ENCODE results near the gene OSBPL7. TPM values are rescaled to one million over a fixed set of nuclear protein-coding genes. Genes with fewer than 3 reads are reported as not detected.
A peak's percentile ranks its signal among the peaks of the same experiment; 100 is the strongest.

OSBPL7 gene
- total RNA-seq, 2 experiments from 2014 or later = 14.7 to 15.6 TPM

GRCh38 chr17:47856830-47857229 is 35.2 kb upstream of the OSBPL7 start:
- DNase-seq = no peak
- Mint-ChIP-seq H3K36me3 (no peaks in the 10 kb centered on the region), H3K4me1 (ENCODE audit: low read depth) (peaks cover 8% of the 10 kb centered on the region), H3K4me3 (no peak overlapping the region), H3K9me3 (no peaks in the 10 kb centered on the region), H3K27me3 (peaks cover 35% of the 10 kb centered on the region), H3K27ac (no peak overlapping the region)
- ChIA-PET CTCF (interaction anchor here (0.8 to 10.0 kb wide), 2 partner anchors 13 to 33 kb away, joined by 3 to 99 read pairs; partner anchors contain the start of gene SCRN2), POLR2A (no interaction called here)
- intact Hi-C loops (cut with micrococcal nuclease) = no loop called here

DNA sequence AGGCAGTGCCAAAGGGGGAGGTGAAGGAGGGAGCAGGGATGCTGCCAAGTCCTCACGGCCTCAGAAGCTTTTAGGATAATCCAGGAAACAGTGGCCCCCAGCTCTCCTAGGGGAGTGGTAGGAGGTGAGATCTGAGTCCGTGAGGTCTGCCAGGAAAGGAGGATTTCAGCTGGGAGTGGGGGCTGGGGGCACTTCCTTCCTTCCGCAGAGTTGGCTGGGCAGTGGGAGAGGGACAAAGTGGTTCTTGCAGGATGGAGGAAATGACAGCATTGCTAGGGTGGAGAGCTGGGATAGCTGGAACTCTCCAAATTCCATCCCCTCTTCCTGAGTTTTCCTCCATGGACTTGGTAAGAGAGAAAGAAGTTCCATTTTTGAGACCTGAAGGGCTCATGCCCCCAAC is 34.1 kb upstream of the OSBPL7 start:
- POLR2A ChIA-PET = no interaction called here
- peaks cover 37% of the 10 kb centered on the region for H3K27me3 Mint-ChIP-seq
- peaks cover 10% of the 10 kb centered on the region for H3K4me1 Mint-ChIP-seq (ENCODE audit: low read depth)
- no peak overlapping the region for H3K4me3 Mint-ChIP-seq
- no peak overlapping the region for H3K27ac Mint-ChIP-seq
- no peaks in the 10 kb centered on the region for H3K36me3 Mint-ChIP-seq
- H3K9me3 Mint-ChIP-seq = no peaks in the 10 kb centered on the region
- intact Hi-C loops (cut with micrococcal nuclease) = no loop called here
- DNase-seq = no peak
- CTCF ChIA-PET = interaction anchor here (0.6 to 10.0 kb wide), 3 partner anchors 12 to 34 kb away, joined by 3 to 99 read pairs (median 5); partner anchors contain the start of gene SCRN2

DNA sequence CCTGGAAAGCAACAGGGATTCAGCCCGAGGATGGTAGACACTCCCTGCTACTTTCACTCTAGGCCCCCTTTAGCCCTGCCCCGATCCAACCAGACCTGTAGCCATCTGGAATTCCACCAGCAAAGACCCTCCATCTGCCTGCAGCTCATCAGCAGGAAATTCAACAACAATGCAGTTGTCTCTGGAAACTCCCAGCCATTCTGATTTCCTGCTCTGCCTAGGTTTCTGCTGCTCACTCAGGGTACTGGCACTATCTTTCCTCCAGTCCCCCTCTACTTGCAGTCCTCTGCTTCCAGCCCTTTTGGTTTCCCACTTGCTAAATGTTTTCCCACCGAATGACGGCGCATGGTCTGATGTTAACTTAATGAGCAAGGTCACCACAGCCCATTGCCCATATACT is 32.0 kb upstream of the OSBPL7 start:
- Mint-ChIP-seq H3K4me3 (no peak overlapping the region), H3K27ac (no peak overlapping the region), H3K36me3 (no peaks in the 10 kb centered on the region), H3K27me3 (peaks cover 53% of the 10 kb centered on the region), H3K4me1 (ENCODE audit: low read depth) (peaks cover 16% of the 10 kb centered on the region), H3K9me3 (no peaks in the 10 kb centered on the region)
- CTCF ChIA-PET = interaction anchor here (1.1 to 10.0 kb wide), 2 partner anchors 9 to 37 kb away, joined by 4 to 99 read pairs; partner anchors contain the start of gene SCRN2
- POLR2A ChIA-PET = no interaction called here
- intact Hi-C loops (cut with micrococcal nuclease) = no loop called here
- DNase-seq = no peak

DNA sequence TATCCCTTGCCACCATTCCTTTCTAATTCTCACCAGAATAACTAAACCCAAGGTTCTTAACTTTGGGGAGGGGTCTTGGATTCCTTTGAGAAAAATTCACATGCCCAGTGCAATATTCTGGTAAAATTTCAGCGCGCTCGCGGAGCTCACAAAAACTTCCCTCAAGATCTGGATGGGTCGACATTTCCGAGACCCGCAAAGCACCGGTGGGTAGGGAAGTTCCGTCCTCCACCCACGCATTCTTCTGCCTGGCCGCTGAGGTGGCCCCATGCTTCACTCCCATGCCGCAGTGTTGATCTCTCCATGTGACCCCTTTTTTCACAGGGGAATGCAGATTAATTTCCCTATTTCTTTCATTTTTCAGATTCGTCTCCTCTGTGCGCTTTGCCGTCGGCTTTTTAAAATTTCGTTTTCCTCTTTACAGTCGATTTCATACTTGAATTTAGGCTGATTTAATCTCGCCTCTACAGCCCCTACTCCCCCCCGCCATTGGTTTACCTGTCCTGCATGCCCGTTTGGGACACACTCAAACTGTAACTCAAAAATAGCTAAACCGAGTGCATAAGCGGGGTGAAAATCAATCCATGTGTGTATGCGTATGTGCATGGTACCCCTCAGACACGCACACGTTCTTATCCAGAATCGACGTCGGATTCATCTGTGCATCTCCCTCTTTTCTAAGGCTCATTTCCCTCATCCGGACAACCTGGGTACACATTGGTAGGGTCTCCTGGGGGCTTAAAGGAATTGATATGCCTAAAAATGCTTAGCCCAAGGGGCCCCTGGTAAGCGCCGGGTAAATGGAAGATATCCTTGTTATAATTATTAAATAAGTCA is 30.7 kb upstream of the OSBPL7 start:
- POLR2A ChIA-PET = no interaction called here
- no peak for DNase-seq
- peaks cover 17% of the 10 kb centered on the region for H3K4me1 Mint-ChIP-seq (ENCODE audit: low read depth)
- no peak overlapping the region for H3K4me3 Mint-ChIP-seq
- peaks cover 59% of the 10 kb centered on the region for H3K27me3 Mint-ChIP-seq
- H3K9me3 Mint-ChIP-seq = no peaks in the 10 kb centered on the region
- no peaks in the 10 kb centered on the region for H3K36me3 Mint-ChIP-seq
- CTCF ChIA-PET = interaction anchor here (1.1 to 18.4 kb wide), 3 partner anchors 8 to 38 kb away, joined by 4 to 672 read pairs (median 99); partner anchors contain the start of genes SCRN2 and SP2
- H3K27ac Mint-ChIP-seq = peak overlapping the region; percentile 16
- intact Hi-C loops (cut with micrococcal nuclease) = no loop called here

DNA sequence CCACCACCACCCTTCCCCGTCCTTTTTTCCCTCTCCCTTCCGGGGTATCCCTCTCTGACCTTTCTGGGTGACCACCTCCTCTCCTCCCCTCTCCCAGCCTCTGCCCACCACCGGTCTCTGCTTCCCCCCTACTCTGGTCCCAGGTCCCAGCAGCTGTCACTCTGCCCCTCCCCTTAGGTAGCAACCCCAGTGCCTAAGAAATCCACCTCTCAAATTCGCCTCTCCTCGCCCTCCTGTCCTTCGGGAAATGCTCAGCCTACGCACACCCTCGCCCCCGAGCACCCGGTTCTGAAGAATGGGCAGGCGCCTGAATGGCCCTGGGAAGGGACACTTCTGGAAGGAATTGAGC is 30.1 kb upstream of the OSBPL7 start:
- POLR2A ChIA-PET = no interaction called here
- H3K4me1 Mint-ChIP-seq (ENCODE audit: low read depth) = peaks cover 23% of the 10 kb centered on the region
- H3K4me3 Mint-ChIP-seq = no peak overlapping the region
- H3K36me3 Mint-ChIP-seq = no peaks in the 10 kb centered on the region
- no peak for DNase-seq
- CTCF ChIA-PET = interaction anchor here (10.0 to 18.4 kb wide), 2 partner anchors 8 to 37 kb away, joined by 99 to 672 read pairs; partner anchors contain the start of genes SCRN2 and SP2
- intact Hi-C loops (cut with micrococcal nuclease) = no loop called here
- H3K27ac Mint-ChIP-seq = no peak overlapping the region
- no peaks in the 10 kb centered on the region for H3K9me3 Mint-ChIP-seq
- H3K27me3 Mint-ChIP-seq = peaks cover 64% of the 10 kb centered on the region

GRCh38 chr17:47850692-47851573 is 29.3 kb upstream of the OSBPL7 start, which contains the start of gene SP6:
Gene SP6 (minus strand): TSS chr17:47851163. CDS start chr17:47848429, 2,734 bp downstream.
- Mint-ChIP-seq H3K4me1 (ENCODE audit: low read depth) (peaks cover 23% of the 10 kb centered on the region), H3K36me3 (no peaks in the 10 kb centered on the region), H3K4me3 (peak within 1 kb of the TSS; percentile 3), H3K27ac (no peak within 1 kb of the TSS), H3K27me3 (peaks cover 71% of the 10 kb centered on the region), H3K9me3 (no peaks in the 10 kb centered on the region)
- ChIA-PET CTCF (interaction anchor here (0.8 to 18.4 kb wide), 5 partner anchors 7 to 99 kb away, joined by 3 to 672 read pairs (median 3); partner anchors contain the start of genes SCRN2 and SP2), POLR2A (interaction anchor here (1.0 kb wide), 1 partner anchor 45 kb away, joined by 3 read pairs; the partner anchor contains the start of gene SP2)
- intact Hi-C loops (cut with micrococcal nuclease) = no loop called here
- DNase-seq = peak; percentile 80

GRCh38 chr17:47850373-47850691 is 28.7 kb upstream of the OSBPL7 start:
- H3K27ac Mint-ChIP-seq = no peak overlapping the region
- ChIA-PET CTCF (interaction anchor here (0.8 to 18.4 kb wide), 5 partner anchors 6 to 100 kb away, joined by 3 to 672 read pairs (median 3); partner anchors contain the start of genes SCRN2 and SP2), POLR2A (interaction anchor here (1.0 kb wide), 1 partner anchor 45 kb away, joined by 3 read pairs; the partner anchor contains the start of gene SP2)
- H3K36me3 Mint-ChIP-seq = no peaks in the 10 kb centered on the region
- peaks cover 74% of the 10 kb centered on the region for H3K27me3 Mint-ChIP-seq
- no peaks in the 10 kb centered on the region for H3K9me3 Mint-ChIP-seq
- DNase-seq = no peak
- intact Hi-C loops (cut with micrococcal nuclease) = no loop called here
- peaks cover 23% of the 10 kb centered on the region for H3K4me1 Mint-ChIP-seq (ENCODE audit: low read depth)
- H3K4me3 Mint-ChIP-seq = peak overlapping the region; percentile 3

- DNase-seq = no peak
- Mint-ChIP-seq H3K27ac (no peak overlapping the region), H3K4me1 (ENCODE audit: low read depth) (peaks cover 24% of the 10 kb centered on the region), H3K9me3 (no peaks in the 10 kb centered on the region), H3K36me3 (no peaks in the 10 kb centered on the region), H3K4me3 (no peak overlapping the region), H3K27me3 (peaks cover 67% of the 10 kb centered on the region)
- POLR2A ChIA-PET = no interaction called here
- intact Hi-C loops (cut with micrococcal nuclease) = loop anchor here (10.0 kb wide), 1 partner anchor 257 kb away; the partner anchor contains the start of genes CBX1 and SNX11
- CTCF ChIA-PET = interaction anchor here (1.2 to 18.4 kb wide), 9 partner anchors 5 to 101 kb away, joined by 3 to 672 read pairs (median 4); partner anchors contain the start of genes LRRC46, MRPL10, SP2 and SP6
Measured at GRCh38 chr17:47848198-47848513, 26.6 kb upstream of the OSBPL7 start.

DNA sequence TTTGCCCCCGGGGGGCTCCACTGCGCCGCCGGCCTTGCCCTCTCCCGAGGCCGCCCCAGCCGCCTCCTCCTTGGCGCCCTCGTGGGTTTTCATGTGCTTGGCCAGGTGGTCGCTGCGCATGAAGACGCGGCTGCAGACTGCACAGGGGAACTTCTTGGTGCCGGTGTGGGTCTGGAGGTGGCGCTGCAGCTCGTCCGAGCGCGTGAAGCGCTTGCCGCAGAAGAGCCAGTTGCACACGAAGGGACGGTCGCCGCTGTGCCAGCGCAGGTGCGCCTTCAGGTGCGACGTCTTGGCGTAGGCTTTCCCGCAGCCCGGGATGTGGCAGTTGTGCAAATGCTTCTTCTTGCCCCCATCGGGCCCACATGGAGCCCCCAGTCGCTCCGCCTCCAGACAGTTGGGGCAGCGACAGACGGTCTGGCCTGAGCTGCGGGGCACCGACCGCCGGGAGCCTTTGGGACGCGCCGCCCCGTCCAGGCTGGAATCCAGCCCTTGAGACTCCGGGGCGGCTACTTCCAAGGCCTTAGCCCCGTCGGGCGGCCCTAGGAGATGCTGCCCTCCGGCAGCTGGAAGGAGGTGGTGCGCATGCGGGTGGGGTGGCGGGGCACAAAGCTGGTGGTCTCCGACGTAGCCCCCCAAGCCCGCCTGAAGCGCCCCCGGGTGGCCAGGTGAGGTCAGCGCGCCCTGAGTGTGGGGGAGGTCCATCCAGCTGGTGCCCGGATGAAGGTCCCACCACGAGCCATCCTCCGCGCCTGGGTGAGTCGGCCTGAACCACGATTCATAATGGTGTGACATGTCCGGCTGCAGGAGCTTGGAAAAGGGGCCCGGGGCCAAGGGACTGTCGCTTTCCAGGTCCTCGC is 26.0 kb upstream of the OSBPL7 start:
- DNase-seq = peak; percentile 59
- H3K4me1 Mint-ChIP-seq (ENCODE audit: low read depth) = peaks cover 28% of the 10 kb centered on the region
- ChIA-PET CTCF (interaction anchor here (0.6 to 18.4 kb wide), 13 partner anchors 6 to 131 kb away, joined by 3 to 672 read pairs (median 4); partner anchors contain the start of genes CDK5RAP3, LRRC46, MRPL10 and SP2), POLR2A (interaction anchor here (1.3 to 1.5 kb wide), 2 partner anchors 16 to 48 kb away, joined by 3 to 8 read pairs; partner anchors contain the start of genes LRRC46, MRPL10 and SP2)
- no peak overlapping the region for H3K4me3 Mint-ChIP-seq
- no peak overlapping the region for H3K27ac Mint-ChIP-seq
- H3K9me3 Mint-ChIP-seq = no peaks in the 10 kb centered on the region
- intact Hi-C loops (cut with micrococcal nuclease) = loop anchor here (10.0 kb wide), 1 partner anchor 257 kb away; the partner anchor contains the start of genes CBX1 and SNX11
- H3K27me3 Mint-ChIP-seq = peaks cover 62% of the 10 kb centered on the region
- no peaks in the 10 kb centered on the region for H3K36me3 Mint-ChIP-seq

- DNase-seq = no peak
- no peak overlapping the region for H3K4me3 Mint-ChIP-seq
- peaks cover 28% of the 10 kb centered on the region for H3K4me1 Mint-ChIP-seq (ENCODE audit: low read depth)
- intact Hi-C loops (cut with micrococcal nuclease) = loop anchor here (10.0 kb wide), 1 partner anchor 258 kb away; the partner anchor contains the start of genes CBX1 and SNX11
- POLR2A ChIA-PET = interaction anchor here (1.3 to 1.5 kb wide), 2 partner anchors 16 to 49 kb away, joined by 3 to 8 read pairs; partner anchors contain the start of genes LRRC46, MRPL10 and SP2
- H3K9me3 Mint-ChIP-seq = no peaks in the 10 kb centered on the region
- no peak overlapping the region for H3K27ac Mint-ChIP-seq
- CTCF ChIA-PET = interaction anchor here (0.6 to 18.4 kb wide), 12 partner anchors 7 to 131 kb away, joined by 3 to 672 read pairs (median 4); partner anchors contain the start of genes CDK5RAP3, LRRC46, MRPL10 and SP2
- no peaks in the 10 kb centered on the region for H3K36me3 Mint-ChIP-seq
- H3K27me3 Mint-ChIP-seq = peaks cover 55% of the 10 kb centered on the region
Measured at GRCh38 chr17:47846716-47847340, 25.2 kb upstream of the OSBPL7 start.

Measured in activated CD4-positive, alpha-beta memory T cell treated with anti-CD3 and anti-CD28 coated beads for 36 hours (primary cell).